K562 (cell line): Measurements from ENCODE around the gene SSR4. TPM values are rescaled to one million over a fixed set of nuclear protein-coding genes. Genes with fewer than 3 reads are reported as not detected.

Experiments
- E2F8 ChIP-seq: fragments of 450-650 bp; IDR thresholded peaks from 2 replicates; pipeline ENCODE4 v1.7.1; 2018; ENCODE audit warnings: mild to moderate bottlenecking, low read depth; ENCODE audit not compliant: partially characterized antibody
- FIP1L1 ChIP-seq: fragments of 200-400 bp; formaldehyde crosslinking; IDR thresholded peaks from 2 replicates; pipeline ENCODE4 v1.6.1; 2018; ENCODE audit warnings: mild to moderate bottlenecking, low read depth, low read length; ENCODE audit not compliant: poor library complexity, severe bottlenecking
- GTF2F1 ChIP-seq: IDR thresholded peaks from 2 replicates; pipeline ENCODE4 v1.6.1; 2011; ENCODE audit warnings: low read depth, low read length, improper control_type of control experiment
- HMGXB4 ChIP-seq: sonication (generic); formaldehyde crosslinking; IDR thresholded peaks from 2 replicates; pipeline ENCODE4 v1.8.1; 2023; ENCODE audit warnings: mild to moderate bottlenecking, missing genetic modification reagents
- MYNN ChIP-seq, 2 experiments: sonication (generic); formaldehyde crosslinking in 1 of 2; IDR thresholded peaks; 2 replicates each; pipeline versions ENCODE4 v1.5.0 to v1.6.1; 2016 to 2020; ENCODE audit warnings: antibody characterized with exemption in 1 of 2, missing genetic modification reagents in 1 of 2
- RBFOX2 ChIP-seq: fragments of 200-400 bp; formaldehyde crosslinking; IDR thresholded peaks from 2 replicates; pipeline ENCODE4 v1.6.1; 2017; ENCODE audit warnings: low read depth, mild to moderate bottlenecking, low read length, moderate library complexity
- TFAM ChIP-seq: fragments of 250-450 bp; sonication (Bioruptor Pico); conservative IDR thresholded peaks from 2 replicates; pipeline ENCODE4 v1.5.0; 2021; ENCODE audit warnings: mild to moderate bottlenecking, moderate library complexity
- USF1 ChIP-seq: sonication (generic); formaldehyde crosslinking; IDR thresholded peaks from 2 replicates; pipeline ENCODE4 v1.9.0; 2022; ENCODE audit warnings: mild to moderate bottlenecking, missing genetic modification reagents
- ZNF121 ChIP-seq: sonication (generic); formaldehyde crosslinking; conservative IDR thresholded peaks from 2 replicates; pipeline ENCODE4 v1.8.0; 2022; ENCODE audit warnings: missing genetic modification reagents
- polyA plus RNA-seq, 8 experiments: library from polyadenylated mRNA; depleted of rRNA in 4 of 8; stranded (reverse) in 5 of 8; unstranded in 3 of 8; fragments of >200 nt; fragmentation: Nextera tagmentation in 2 of 8; fragmentation: Illumina TruSeq in 1 of 8; extraction: Ambion mirVana in 2 of 8; extraction: Trizol in 1 of 8; gene quantifications; 2 replicates each; pipeline versions ENCODE4 v1.2.1 to v1.2.3, GENCODE V29; 2011 to 2014; ENCODE audit warnings: inconsistent platforms in 1 of 8, missing spikeins in 1 of 8
- total RNA-seq, 7 experiments: library from RNA; depleted of rRNA in 6 of 7; stranded (reverse); fragments of >200 nt in 6 of 7; fragmentation: Illumina TruSeq in 2 of 7; extraction: Trizol in 2 of 7; gene quantifications; 2 replicates each; pipeline versions ENCODE4 v1.2.1 to v1.2.3, GENCODE V29; 2011 to 2021; ENCODE audit warnings: low replicate concordance in 1 of 7

SSR4 gene
- total and polyA plus RNA-seq, 9 of the 15 experiments (the other 6 are each of a cell fraction or from before 2014, with no cell fraction given): 146 to 492 (median 272) TPM

- TF ChIP-seq HMGXB4 (CRISPR knock-in tag) (no peak), USF1 (no peak), TFAM (CRISPR knock-in tag) (no peak), FIP1L1 (peak; percentile 16), GTF2F1 (no peak), RBFOX2 (peak; percentile 21; the same call in 1 of the 2 replicates), ZNF121 (no peak), MYNN (IDR thresholded peaks at IDR 0.05) (no peak), MYNN (CRISPR knock-in tag; IDR thresholded peaks at IDR 0.05) (no peak), E2F8 (no peak)
Measured at GRCh38 chrX:153783378-153784013, 11.0 kb upstream of the SSR4 start (continued).
